Dermis blood vessel endothelial cell (primary cell): ENCODE results near the gene DNAAF5. TPM values are rescaled to one million over a fixed set of nuclear protein-coding genes. Genes with fewer than 3 reads are reported as not detected.
A peak's percentile ranks its signal among the peaks of the same experiment; 100 is the strongest.

Source experiments
- DNase-seq: peaks from one replicate; pipeline ENCODE4 v3.0.0; 2010
- total RNA-seq: library from RNA; depleted of rRNA; stranded (reverse); fragments of >200 nt; gene quantifications from 2 replicates; pipeline ENCODE4 v1.2.3, GENCODE V29; 2014

DNAAF5 gene
- total RNA-seq, 1 donor from 2014 or later: 19.2 TPM

DNA sequence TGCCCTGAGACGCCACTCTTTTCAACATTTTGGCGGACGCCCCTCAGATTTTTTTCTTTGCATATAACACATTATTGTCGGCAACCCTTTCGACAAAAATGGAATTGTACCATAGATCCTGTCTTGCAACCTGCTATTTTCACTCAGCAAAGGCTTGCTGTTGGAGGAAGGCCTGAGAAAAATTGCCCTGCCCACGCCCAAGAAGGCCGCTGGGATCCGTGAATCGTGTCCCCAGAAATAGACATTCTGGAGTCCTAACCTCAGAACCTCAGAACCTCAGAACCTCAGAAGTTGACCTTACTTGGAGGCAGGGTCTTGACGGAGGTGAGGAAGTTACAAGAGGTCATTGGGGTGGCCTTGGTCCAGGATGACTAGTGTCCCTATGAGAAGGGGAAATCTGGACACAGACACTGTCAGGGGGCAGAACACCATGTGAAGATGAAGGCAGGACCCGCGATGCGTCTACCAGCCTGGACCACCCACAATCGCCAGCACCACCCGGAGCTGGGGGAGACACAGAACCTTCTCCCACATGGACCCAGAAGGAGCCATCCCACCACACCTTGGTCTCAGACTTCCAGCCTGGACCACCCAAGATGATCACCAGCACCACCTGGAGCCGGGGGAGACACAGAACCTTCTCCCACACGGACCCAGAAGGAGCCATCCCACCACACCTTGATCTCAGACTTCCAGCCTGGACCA, 19.1 kb upstream of the DNAAF5 start:
- DNase-seq: no peak

DNA sequence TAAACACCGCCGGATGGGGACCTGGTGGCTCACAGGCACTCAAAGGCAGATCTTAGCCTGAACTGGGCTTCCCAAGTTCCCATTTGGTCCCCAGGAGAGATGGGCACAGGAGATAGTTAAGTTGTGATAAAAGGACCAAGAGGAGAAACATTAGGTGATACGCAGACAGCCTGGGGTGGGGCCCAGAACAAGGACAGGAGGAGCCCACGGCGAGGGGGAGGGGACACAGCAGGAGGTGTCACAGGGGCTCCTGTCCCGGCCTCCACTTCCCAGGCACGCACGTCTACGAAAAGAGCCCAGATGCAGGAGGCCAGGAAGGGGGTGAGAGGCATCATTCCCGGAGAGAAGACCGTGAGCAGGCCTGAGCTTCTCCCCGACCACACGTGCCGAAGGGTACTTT, 16.3 kb upstream of the DNAAF5 start:
- DNase-seq: no peak

DNA sequence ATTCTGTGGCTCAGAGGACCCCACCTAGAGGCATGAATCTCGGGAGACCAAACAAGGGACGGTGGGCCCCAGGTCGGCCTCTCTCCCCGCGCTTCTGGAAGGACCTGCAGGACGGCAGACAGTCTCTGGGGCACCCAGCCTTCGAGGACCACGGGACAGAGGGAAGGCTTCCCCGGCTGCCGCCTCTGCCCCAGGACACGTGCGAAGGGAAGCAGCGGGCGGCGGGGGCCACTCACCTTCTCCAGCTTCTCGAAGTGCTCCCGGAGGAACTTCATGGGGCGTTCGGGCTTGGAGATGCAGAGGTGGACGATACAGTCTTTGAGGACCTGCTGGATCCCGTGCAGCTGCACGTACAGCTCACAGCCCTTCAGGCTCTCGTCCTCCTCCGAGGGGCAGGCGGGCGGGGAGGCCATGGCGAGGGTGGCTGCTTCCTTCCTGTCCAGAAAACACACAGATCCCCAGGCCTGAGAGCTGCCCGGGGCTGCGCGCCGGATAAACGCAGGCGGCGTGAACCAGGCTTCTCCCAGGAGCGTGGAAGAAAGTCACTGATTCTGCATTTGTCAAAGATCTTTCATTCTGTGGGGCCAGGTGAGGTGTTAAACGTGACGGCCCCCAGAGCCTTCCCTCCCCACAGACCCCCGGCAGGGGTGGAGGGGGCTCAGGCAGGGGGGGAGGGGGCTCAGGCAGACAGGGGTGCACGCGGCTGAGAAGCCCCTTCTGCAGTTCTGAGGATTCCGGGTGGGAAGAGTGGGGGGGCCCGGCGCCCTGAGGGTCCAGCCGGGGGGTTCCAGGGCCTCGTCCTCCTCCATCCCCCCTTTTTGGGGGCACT, 15.2 kb upstream of the DNAAF5 start:
- peak; percentile 64 for DNase-seq

GRCh38 chr7:711922-712380, 14.5 kb upstream of the DNAAF5 start:
- DNase-seq: no peak

DNA sequence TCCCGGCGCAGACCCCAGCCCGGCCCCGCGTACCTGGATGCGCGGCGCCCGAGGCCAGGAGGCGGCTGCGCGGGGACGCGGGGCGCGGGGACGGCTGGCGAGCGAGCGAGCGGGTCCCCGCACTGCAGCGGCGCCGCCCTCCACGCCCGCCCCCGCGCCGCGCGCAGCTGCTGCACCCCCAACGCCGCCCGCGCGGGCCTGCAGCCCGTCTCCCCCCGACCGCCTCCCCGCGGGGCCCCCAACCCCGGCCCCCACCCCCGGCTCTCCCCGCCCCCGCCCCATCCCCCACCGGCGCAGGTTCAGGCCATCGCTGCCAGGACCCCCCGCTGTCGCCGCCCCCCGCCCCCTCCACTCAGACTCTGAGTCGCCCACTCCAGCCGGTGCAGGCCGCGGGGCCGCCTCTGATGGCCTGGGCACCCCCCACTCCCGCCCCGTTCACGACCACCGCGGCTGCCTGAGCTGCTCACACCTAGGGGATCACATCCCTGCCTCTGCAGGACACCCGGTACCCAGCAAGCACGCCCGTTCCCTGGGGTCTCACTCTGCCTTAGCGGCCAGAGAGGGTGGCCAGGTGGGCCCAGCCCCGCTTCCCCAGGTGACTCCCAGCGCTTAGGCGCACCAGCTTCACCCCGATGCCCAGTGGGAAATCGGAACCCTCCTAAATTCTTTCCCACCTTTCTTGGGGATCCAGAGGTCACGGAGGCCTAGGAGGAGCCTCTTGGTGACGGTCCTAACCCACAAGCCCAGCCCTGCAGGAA, 13.9 kb upstream of the DNAAF5 start:
- no peak for DNase-seq

GRCh38 chr7:713139-713457, 13.4 kb upstream of the DNAAF5 start:
- DNase-seq: no peak

GRCh38 chr7:713488-714230, 12.8 kb upstream of the DNAAF5 start:
- DNase-seq: no peak

- DNase-seq: no peak
Observed at GRCh38 chr7:714251-714671, 12.2 kb upstream of the DNAAF5 start.

GRCh38 chr7:716222-716621, 10.3 kb upstream of the DNAAF5 start:
- no peak for DNase-seq

DNA sequence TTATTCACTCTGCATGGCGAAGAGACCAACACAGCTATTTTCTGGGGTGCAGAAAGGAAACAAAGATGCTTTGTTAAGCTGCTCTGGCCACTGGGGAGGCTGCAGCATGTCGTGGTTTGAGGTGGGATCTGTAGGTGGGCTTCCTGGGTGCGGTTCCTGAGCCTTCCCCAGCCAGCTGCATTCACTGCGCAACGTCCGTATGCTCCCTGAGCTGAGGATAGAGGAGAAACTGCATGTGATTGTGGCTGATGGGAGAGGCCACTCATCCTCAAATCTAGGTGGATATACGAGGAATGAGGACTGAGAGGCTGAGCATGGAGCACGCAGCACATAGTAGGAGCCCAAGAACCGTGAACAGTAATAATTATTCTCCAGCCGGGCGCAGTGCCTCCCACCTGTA, 9.9 kb upstream of the DNAAF5 start:
- DNase-seq: no peak

DNA sequence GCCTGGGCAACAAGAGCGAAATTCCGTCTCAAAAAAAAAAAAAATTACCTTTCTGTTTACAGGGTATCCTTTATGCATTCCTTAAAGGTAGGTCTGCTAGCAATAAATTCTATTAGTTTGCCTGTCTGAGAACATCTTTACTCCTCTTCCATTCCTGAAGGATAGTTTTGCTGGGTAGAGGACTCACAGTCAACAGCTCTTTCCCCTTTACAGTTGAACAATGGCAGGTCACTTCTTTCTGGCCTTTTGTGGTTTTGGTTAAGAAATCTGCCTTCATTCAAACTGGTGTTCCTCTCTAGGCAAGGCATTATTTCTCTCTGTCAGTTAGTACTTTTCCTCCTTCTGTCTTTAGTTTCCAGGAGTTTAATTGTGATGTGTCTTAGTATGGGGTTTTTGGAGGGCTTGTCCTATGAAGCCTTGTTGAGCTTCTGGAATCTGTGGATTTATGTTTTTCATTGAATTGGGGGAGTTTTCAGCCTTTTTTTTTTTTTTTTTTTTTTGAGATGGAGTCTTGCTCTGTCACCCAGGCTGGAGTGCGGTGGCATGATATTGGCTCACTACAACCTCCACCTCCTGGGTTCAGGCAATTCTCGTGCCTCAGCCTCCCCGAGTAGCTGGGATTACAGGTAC, 4.8 kb upstream of the DNAAF5 start:
- no peak for DNase-seq

GRCh38 chr7:723541-723940, 3.0 kb upstream of the DNAAF5 start:
- DNase-seq: no peak

DNA sequence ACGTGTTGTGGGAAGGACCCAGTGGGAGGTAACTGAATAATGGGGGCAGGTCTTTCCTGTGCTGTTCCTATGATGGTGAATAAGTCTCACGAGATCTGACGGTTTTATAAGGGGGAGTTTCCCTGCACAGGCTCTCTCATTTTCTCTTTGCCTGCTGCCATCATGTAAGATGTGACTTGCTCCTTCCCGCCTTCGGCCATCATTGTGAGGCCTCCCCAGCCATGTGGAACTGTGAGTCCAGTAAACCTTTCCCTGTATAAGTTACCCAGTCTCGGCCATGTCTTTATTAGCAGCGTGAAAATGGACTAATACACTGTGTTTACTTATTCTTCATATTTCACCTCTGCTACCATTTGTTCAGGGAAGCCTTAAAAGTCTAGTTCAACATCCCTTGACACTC, 2.2 kb upstream of the DNAAF5 start:
- no peak for DNase-seq

GRCh38 chr7:725223-726005, 1.1 kb upstream of the DNAAF5 start:
- no peak for DNase-seq

- DNase-seq: peak; percentile 40
Observed at GRCh38 chr7:726854-727103, 280 bp downstream of the DNAAF5 start.

DNA sequence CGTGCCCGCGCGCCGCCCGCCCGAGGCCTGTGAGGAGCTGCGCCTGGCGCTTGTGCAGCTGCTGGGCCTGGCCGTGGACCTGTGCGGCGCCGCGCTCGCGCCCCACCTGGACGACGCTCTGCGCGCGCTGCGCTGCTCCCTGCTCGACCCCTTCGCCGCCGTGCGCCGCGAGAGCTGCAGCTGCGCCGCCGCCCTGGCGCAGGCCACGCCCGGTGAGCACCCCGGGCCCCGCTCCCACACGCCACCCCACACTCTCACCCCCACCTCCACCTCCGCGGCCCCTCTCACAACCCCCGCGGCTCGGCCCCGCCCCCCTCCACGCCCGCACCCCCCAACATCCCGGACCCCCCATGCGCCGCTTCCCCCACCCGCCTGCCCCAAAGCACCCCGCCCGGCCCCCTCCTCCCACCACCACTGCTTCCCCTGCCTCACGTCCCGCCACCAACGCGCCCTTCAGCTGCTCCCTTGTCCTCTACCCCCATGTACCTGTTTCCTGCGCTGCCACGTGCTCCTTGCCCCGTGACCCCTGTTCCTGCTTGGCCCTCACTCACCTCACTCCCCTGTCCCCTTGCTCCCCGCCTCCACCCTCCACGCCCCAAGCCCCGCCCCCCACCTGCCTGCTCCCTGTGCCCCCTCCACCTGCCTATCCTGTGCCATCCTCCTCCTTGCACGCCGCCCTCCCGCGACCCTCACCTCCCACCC, 756 bp downstream of the DNAAF5 start, which contains the start of gene PRKAR1B:
PRKAR1B (minus strand) TSS at position 178 of the 702 bp plus-strand sequence. CDS start 15,776 bp downstream, outside the sequence.
- DNase-seq: no peak

DNA sequence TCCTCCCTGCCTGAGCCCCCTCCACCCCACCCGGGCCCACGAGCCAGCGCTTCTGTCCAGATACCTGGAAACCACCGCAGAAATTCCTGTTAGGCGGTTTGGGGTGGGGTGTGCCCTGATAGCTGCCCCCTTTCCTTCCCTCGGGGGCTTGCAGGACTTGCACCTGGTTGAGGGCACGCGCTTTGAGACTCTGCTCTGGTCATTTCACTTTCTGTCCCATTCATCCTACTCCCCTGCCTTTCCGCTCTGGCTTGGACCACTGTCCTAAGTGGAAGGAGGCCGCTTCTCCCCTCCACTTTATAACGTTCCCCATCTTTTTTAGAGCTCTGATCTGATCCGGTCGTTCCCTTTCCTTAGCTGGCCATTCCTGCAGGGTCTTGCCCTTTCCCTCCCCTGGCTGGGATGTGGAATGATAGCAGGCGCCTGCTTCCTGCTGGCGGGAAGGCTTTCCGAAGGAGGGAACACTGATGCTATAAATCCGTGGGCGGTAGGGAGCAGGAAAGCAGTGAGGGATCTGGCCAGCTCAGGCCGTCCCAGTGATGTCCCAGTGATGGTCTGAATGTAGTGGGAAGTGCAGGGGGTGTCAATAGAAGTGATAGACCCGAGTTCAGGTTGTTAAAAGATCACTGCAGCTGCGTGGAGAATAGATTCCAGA, 1.4 kb downstream of the DNAAF5 start:
- peak; percentile 49 for DNase-seq

- DNase-seq: no peak
Observed at GRCh38 chr7:728602-729001, 2.1 kb downstream of the DNAAF5 start.

- no peak for DNase-seq
Observed at GRCh38 chr7:729140-730000, 2.9 kb downstream of the DNAAF5 start.
